ENCODE data around the gene IRF7. TPM values are rescaled to one million over a fixed set of nuclear protein-coding genes. Genes with fewer than 3 reads are reported as not detected.

Gene IRF7
- 5.6 and 5.7 TPM in 2 replicates for total RNA-seq (2012; rRNA removed)

DNA sequence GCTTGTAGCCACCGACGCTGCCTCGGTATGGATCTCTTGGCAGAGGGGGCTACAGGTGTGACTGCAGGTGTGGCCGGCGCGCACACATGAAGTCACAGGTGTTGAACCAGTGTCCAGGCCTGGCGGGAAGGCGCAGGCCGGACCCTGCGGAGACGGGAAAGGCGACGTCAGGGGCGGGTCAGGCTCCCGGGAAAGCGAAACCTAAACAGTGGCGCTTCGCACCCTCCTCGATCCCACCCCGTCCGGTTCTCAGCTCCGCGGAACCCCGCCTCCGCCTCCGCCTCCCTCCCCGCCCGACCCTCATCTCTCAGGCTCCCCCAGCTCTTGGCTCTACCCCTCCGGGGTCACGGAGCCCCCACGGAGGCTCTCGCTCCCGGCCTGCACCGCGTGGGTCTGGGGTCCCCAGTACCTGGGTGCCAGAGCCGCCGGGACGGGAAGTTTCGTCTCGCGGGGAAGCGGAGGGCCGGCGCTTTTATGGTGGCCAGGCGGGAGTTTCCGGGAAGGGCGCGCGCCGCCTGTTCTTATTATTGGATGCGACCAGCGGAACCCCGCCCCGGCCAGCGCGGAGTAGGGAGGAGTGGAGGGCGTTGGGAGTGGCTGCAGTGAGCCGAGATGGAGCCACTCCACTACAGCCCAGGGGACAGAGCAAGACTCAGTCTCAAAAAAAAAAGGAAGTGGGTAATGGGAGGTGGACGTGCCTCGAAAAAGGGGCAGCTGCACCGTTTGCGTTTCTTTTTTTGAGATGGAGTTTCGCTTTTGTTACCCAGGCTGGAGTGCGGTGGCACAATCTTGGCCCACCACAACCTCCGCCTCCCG, at the start of gene IRF7:
Gene IRF7 (minus strand): TSS at position 447 of the 816 bp plus-strand sequence. CDS start 586 bp downstream, outside the sequence.
- Histone ChIP-seq H3K27me3 (ENCODE audit: control insufficient read depth, insufficient read depth, low read length) (no peaks in the 10 kb centered on the region), H3K4me3 (ENCODE audit: low read length) (peak within 1 kb of the TSS; percentile 96), H3K36me3 (ENCODE audit: insufficient read depth, low read length) (peaks cover 36% of the 10 kb centered on the region), H3K4me2 (ENCODE audit: low read length) (peak within 1 kb of the TSS; percentile 99), H3K9me3 (replicated peaks; ENCODE audit: low read length) (no peaks in the 10 kb centered on the region), H3K9ac (ENCODE audit: low read depth, low read length) (peak within 1 kb of the TSS; percentile 89), H3K4me1 (ENCODE audit: control insufficient read depth, insufficient read depth, low read length) (peaks cover 23% of the 10 kb centered on the region)

DNA sequence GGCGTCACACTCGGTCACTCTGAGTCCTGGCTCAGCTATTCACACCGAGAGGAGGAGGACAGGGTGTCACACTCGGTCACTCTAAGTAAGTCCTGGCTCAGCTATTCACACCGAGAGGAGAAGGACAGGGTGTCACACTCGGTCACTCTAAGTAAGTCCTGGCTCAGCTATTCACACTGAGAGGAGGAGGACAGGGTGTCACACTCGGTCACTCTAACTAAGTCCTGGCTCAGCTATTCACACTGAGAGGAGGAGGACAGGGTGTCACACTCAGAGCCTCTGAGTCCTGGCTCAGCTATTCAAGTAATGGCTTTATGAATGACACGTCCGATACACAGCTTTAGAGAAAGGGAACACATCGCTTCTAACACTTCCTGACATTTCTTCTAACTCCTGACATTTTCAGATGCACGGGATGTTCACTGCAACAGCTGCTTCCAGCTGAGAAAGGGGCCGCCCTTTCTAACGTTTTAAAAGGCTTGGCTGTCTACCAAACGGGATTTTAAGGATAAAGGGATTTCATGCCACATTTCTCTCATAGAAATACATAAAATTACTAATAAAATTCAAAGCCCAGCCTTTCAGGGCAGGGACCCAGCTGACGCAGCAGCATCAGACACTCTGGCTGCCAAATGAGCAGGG, 49.4 kb upstream of the IRF7 start:
- H3K36me3 ChIP-seq (ENCODE audit: insufficient read depth, low read length): peaks cover 15% of the 10 kb centered on the region

DNA sequence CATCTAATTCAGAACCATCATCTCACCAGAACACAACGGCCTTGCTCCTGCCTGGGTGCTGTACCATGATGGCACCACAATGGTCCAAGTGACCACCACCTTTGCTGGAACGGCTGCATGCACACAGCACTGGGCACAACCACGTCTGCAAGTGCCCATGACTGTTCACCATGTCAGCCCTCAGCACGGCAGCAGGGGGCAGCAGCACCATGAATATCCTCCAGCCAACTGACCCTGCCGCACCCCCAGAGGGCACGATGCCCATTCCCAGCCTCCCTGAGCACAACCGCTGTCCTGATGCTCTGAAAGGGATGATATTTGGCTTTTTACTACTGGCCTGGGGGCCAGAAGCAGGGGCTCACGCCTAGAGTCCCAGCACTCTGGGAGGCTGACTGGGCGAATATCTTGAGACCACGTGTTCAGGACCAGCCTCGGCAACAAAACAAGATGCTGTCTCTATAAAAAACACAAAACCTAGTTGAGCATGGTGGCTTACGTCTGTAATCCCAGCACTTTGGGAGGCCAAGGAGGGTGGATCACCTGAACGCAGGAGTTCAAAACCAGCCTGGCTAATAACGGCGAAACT, 47.0 kb upstream of the IRF7 start:
- Histone ChIP-seq H3K9ac (ENCODE audit: low read depth, low read length) (no peak overlapping the region), H3K27me3 (ENCODE audit: control insufficient read depth, insufficient read depth, low read length) (no peaks in the 10 kb centered on the region), H3K36me3 (ENCODE audit: insufficient read depth, low read length) (peaks cover 27% of the 10 kb centered on the region), H3K4me2 (ENCODE audit: low read length) (no peak overlapping the region), H3K9me3 (replicated peaks; ENCODE audit: low read length) (no peaks in the 10 kb centered on the region), H3K4me1 (ENCODE audit: control insufficient read depth, insufficient read depth, low read length) (peaks cover 18% of the 10 kb centered on the region), H3K4me3 (ENCODE audit: low read length) (no peak overlapping the region)

More for the DNA sequence above, 49.4 kb upstream of the IRF7 start:
- Histone ChIP-seq H3K9me3 (replicated peaks; ENCODE audit: low read length) (no peaks in the 10 kb centered on the region), H3K9ac (ENCODE audit: low read depth, low read length) (peak overlapping the region; percentile 34), H3K4me1 (ENCODE audit: control insufficient read depth, insufficient read depth, low read length) (peaks cover 18% of the 10 kb centered on the region), H3K4me2 (ENCODE audit: low read length) (peak overlapping the region; percentile 70), H3K4me3 (ENCODE audit: low read length) (peak overlapping the region; percentile 20), H3K27me3 (ENCODE audit: control insufficient read depth, insufficient read depth, low read length) (no peaks in the 10 kb centered on the region)

DNA sequence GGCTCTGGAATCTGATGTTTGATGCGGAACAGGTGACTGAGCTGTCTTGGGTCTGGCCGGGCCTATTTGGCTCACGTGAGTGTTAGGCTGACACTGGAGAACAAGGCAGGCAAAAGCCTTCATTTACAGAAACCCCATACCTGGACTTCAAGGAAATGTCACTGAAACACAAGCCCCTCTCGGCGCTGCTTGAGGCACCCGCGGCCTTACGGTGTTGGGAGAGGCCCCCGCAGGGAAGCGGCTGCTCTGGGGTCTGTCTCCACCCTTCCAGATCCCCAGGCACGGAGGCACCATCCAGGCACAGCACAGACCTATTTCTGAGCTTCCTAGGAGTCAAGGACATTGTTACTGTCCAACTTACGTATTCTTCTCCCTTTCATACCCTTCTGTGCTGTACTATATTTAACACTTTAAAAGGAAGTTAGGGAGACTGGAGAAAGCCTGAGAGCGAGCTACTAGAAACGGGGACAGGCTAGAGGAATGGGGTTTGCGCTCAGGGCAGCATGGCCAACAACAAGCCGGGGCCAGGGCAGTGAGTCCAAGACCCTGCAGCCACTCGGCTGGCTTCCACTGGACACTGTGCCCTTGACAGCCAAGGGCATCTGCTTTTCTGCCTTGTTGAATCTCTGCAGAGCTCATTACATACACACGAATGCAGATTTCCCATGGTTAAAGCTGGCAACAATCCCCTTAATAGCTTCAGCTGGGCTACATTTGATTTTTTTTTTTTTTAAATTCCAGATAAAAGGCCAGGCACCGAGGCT, 45.1 kb upstream of the IRF7 start:
- Histone ChIP-seq H3K4me1 (ENCODE audit: control insufficient read depth, insufficient read depth, low read length) (peaks cover 11% of the 10 kb centered on the region), H3K36me3 (ENCODE audit: insufficient read depth, low read length) (peaks cover 31% of the 10 kb centered on the region), H3K27me3 (ENCODE audit: control insufficient read depth, insufficient read depth, low read length) (no peaks in the 10 kb centered on the region), H3K4me2 (ENCODE audit: low read length) (no peak overlapping the region), H3K9ac (ENCODE audit: low read depth, low read length) (no peak overlapping the region), H3K4me3 (ENCODE audit: low read length) (no peak overlapping the region), H3K9me3 (replicated peaks; ENCODE audit: low read length) (no peaks in the 10 kb centered on the region)

DNA sequence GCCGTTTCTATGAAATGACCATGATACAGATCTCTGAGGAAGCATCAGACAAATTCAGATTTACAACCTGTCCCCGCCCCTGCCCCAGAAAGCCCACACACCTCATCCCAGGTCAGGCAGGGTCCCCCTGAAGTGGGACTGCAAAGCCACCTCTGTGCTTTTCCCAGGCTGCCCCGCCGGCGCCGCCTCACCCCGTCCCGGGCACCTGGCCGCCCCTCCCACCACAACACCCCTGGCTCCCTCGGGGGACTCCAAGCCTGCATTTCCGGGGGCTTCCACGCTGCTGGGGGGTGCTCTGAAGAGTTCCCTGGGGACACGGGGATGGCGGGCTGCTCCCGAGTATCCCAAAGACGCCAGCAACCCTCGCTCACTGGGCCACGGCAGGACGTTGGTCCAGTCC, 44.5 kb upstream of the IRF7 start:
- Histone ChIP-seq H3K9me3 (replicated peaks; ENCODE audit: low read length) (no peaks in the 10 kb centered on the region), H3K4me3 (ENCODE audit: low read length) (no peak overlapping the region), H3K9ac (ENCODE audit: low read depth, low read length) (no peak overlapping the region), H3K36me3 (ENCODE audit: insufficient read depth, low read length) (peaks cover 31% of the 10 kb centered on the region), H3K4me1 (ENCODE audit: control insufficient read depth, insufficient read depth, low read length) (peaks cover 5% of the 10 kb centered on the region), H3K4me2 (ENCODE audit: low read length) (no peak overlapping the region), H3K27me3 (ENCODE audit: control insufficient read depth, insufficient read depth, low read length) (no peaks in the 10 kb centered on the region)

DNA sequence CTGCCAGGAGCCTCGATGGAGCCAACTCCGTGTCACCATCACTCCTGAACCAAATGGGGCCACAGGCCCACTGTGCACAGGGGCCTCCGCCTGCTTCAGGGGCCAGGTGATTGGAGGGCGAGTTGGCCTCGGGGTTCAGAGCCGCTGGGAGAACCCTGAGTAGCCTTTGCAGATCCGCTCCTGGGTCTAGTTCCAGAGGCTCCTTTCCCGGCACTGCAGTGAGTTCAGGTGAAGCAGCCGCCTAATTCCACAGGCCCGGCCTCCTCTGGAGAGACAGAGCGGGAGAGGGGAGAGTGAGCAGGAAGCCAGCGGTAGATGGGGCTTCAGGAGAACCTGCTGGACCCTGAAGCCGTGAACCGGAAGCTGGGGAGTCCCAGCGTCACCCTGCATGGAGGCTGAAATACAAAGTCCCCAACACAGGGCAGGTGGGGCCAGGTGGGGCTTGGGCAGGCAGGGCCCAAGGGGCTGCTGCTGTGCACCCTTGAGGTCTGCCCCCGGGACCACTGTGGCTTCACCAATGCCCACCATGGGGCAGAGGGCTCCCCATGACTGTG, 43.9 kb upstream of the IRF7 start:
- no peak overlapping the region for H3K9ac ChIP-seq (ENCODE audit: low read depth, low read length)
- no peak overlapping the region for H3K4me3 ChIP-seq (ENCODE audit: low read length)

DNA sequence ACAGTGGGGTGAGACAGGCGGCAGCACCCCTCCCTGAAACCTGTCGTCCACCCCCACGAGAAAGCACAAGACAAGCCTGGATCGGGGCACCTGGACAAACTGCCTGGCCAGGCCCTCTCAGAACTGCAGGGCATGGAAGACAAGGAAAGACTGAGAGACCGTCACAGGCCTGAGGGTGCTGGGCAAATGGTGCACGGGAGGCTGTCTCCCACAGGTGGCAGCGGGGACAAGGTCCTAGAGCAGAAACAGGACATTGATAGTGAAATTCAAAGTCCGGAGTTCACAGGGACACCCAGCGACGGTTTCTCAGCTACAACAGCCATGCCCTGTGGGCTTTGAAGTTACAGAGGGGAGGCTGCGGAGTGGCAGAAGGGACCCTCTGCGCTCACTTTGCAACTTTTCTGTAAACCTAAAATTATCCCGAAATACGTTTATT, 42.0 kb upstream of the IRF7 start:
- Histone ChIP-seq H3K4me1 (ENCODE audit: control insufficient read depth, insufficient read depth, low read length) (no peaks in the 10 kb centered on the region), H3K36me3 (ENCODE audit: insufficient read depth, low read length) (peaks cover 29% of the 10 kb centered on the region), H3K27me3 (ENCODE audit: control insufficient read depth, insufficient read depth, low read length) (no peaks in the 10 kb centered on the region), H3K4me2 (ENCODE audit: low read length) (no peak overlapping the region), H3K4me3 (ENCODE audit: low read length) (no peak overlapping the region), H3K9me3 (replicated peaks; ENCODE audit: low read length) (no peaks in the 10 kb centered on the region), H3K9ac (ENCODE audit: low read depth, low read length) (no peak overlapping the region)

More for the DNA sequence above, 43.9 kb upstream of the IRF7 start:
- Histone ChIP-seq H3K4me1 (ENCODE audit: control insufficient read depth, insufficient read depth, low read length) (no peaks in the 10 kb centered on the region), H3K4me2 (ENCODE audit: low read length) (no peak overlapping the region), H3K36me3 (ENCODE audit: insufficient read depth, low read length) (peaks cover 33% of the 10 kb centered on the region), H3K9me3 (replicated peaks; ENCODE audit: low read length) (no peaks in the 10 kb centered on the region), H3K27me3 (ENCODE audit: control insufficient read depth, insufficient read depth, low read length) (no peaks in the 10 kb centered on the region)

DNA sequence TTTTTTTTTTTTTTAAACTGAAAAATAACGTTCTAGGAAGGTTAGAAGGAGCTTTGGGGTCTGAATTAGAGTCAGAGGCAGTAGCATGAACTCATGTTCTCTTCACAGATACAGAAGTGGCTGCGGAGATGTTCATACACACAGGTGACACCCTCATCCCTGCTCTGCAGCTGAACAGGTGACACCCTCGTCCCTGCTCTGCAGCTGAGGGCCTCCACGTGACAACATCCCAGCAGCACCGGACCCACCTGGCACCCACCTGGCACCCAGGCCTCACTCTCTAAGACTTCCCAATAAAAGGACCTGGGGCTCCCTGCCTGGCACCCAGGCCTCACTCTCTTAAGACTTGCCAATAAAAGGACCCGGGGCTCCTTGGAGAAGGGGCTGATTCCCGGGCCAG, 41.1 kb upstream of the IRF7 start:
- Histone ChIP-seq H3K36me3 (ENCODE audit: insufficient read depth, low read length) (peaks cover 29% of the 10 kb centered on the region), H3K4me3 (ENCODE audit: low read length) (no peak overlapping the region), H3K27me3 (ENCODE audit: control insufficient read depth, insufficient read depth, low read length) (no peaks in the 10 kb centered on the region), H3K4me2 (ENCODE audit: low read length) (no peak overlapping the region), H3K9me3 (replicated peaks; ENCODE audit: low read length) (no peaks in the 10 kb centered on the region), H3K4me1 (ENCODE audit: control insufficient read depth, insufficient read depth, low read length) (no peaks in the 10 kb centered on the region), H3K9ac (ENCODE audit: low read depth, low read length) (no peak overlapping the region)

DNA sequence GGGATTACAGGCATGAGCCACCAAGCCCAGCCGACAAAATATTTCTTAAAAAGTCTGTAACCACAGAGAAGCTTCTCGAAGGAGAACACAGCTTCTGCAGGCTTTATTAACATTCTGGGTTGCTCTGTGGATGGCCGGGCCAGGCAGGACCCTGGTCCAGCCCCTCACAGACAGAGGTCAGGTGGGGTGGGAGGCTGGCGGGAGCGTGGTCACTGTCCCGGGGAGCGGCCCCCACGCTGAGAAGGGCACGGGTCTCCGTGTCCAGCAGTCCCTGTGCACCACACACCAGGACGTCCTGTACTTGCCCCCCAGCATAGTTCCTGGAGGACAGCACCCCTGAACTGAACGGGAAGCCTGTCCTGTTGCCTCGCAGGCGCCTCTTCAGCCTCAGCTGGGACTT, 40.7 kb upstream of the IRF7 start:
- Histone ChIP-seq H3K27me3 (ENCODE audit: control insufficient read depth, insufficient read depth, low read length) (no peaks in the 10 kb centered on the region), H3K4me3 (ENCODE audit: low read length) (no peak overlapping the region), H3K36me3 (ENCODE audit: insufficient read depth, low read length) (peaks cover 29% of the 10 kb centered on the region), H3K4me2 (ENCODE audit: low read length) (no peak overlapping the region), H3K9ac (ENCODE audit: low read depth, low read length) (no peak overlapping the region), H3K4me1 (ENCODE audit: control insufficient read depth, insufficient read depth, low read length) (no peaks in the 10 kb centered on the region), H3K9me3 (replicated peaks; ENCODE audit: low read length) (no peaks in the 10 kb centered on the region)

DNA sequence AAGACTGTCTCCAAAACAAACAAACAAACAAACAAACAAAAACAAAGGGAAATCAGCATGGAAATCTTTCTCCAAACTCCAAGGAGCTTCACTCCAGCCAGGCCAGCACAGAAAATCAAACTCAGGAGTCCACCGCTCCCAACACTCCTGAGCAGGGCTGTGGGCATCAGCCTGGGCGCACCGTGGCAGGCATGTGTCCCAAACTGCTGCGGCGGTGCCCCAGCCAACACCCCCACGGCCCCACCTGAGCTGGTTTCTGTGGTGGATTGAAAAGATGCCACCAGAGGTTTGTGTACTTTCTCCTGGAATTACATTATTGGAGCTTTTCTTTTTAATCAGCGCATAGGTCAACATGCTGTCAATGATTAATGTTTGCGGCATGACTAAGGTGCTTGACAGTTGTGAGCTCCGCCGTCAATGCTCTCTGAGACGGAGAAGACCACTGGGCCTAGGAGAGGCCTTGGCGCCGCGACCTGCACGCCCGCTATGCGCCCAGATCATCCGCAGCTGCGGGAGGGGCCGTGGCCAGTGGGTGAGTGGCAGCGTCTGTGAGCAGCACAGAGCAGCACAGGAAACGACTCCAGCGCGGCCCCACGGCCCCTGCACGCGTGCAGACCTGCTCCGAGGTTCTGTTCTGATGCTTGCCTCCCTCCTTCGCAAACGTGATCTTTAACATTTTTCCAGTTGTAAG, 39.4 kb upstream of the IRF7 start:
- peaks cover 22% of the 10 kb centered on the region for H3K36me3 ChIP-seq (ENCODE audit: insufficient read depth, low read length)
- H3K9ac ChIP-seq (ENCODE audit: low read depth, low read length): no peak overlapping the region
- no peaks in the 10 kb centered on the region for H3K9me3 ChIP-seq (replicated peaks; ENCODE audit: low read length)

More for the DNA sequence above, 39.4 kb upstream of the IRF7 start:
- no peaks in the 10 kb centered on the region for H3K27me3 ChIP-seq (ENCODE audit: control insufficient read depth, insufficient read depth, low read length)
- H3K4me3 ChIP-seq (ENCODE audit: low read length): no peak overlapping the region
- H3K4me1 ChIP-seq (ENCODE audit: control insufficient read depth, insufficient read depth, low read length): no peaks in the 10 kb centered on the region
- H3K4me2 ChIP-seq (ENCODE audit: low read length): no peak overlapping the region

Measured in skeletal muscle satellite cell (primary cell).